ENCODE measurements around the gene IL17C.

Gene IL17C

DNA sequence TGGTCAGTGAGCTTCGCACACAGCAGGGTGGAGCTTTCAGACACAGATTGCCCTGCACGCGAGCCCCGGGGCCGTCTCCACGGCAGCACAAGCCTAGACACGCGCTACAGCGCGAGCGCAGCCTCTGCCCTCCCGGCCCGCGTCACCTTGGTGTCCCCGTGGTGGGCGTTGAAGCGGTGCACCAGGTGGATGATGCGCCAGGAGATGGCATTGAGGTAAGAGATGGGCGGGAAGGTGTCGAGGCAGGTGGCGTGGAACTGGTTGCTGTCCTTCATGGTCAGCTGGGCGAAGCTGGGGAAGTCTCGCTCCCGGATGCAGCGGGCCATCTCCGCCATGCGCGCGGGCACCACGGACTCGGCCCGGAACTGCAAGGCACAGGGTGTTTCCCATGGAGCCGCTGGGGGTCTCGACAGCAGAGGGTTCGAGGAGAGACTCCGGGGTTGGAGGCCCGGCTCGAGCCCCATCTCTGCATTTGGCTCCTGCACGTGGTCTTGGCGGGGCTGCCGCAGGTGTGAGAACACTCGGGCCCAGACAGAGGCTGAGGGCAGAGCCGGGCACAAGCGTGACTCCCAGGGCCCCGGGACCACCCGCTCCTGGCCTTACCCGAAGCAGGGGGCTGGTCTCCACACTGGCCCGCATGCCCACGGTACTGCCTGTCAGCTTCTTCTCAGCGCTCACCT lies 16.8 kb downstream of the IL17C start:
- TF ChIP-seq, protein P1, sequence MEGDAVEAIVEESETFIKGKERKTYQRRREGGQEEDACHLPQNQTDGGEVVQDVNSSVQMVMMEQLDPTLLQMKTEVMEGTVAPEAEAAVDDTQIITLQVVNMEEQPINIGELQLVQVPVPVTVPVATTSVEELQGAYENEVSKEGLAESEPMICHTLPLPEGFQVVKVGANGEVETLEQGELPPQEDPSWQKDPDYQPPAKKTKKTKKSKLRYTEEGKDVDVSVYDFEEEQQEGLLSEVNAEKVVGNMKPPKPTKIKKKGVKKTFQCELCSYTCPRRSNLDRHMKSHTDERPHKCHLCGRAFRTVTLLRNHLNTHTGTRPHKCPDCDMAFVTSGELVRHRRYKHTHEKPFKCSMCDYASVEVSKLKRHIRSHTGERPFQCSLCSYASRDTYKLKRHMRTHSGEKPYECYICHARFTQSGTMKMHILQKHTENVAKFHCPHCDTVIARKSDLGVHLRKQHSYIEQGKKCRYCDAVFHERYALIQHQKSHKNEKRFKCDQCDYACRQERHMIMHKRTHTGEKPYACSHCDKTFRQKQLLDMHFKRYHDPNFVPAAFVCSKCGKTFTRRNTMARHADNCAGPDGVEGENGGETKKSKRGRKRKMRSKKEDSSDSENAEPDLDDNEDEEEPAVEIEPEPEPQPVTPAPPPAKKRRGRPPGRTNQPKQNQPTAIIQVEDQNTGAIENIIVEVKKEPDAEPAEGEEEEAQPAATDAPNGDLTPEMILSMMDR (IDR thresholded peaks at IDR 0.05) = no peak

DNA sequence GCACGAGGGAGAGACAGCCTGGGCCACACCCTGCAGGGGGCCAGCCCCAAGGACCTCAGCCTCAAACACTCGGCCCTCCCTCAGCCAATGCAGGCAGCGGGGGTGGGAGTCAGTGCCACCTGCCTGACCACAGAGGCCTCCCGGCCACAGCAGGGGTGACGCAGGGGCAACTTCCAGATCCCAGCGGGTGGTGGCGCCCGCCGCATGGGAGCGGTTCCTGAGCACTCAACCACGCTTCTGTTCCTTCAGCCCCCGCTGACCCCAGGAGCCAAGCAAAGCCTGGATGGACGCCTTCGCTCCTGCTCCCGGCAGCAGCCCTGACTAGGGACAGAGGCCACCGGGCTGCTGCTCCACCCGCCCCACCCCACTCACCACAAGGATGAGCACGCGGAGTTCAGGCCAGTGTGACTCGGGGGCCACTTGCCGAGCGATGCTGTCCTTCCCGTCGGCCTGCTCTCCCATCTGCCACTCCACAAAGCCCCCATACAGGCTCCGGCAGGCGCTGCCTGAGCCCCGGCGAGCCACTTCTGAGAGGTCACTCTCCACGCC lies 17.4 kb downstream of the IL17C start:
- TF ChIP-seq, protein P1 (IDR thresholded peaks at IDR 0.05) = no peak

GRCh38 chr16:88656291-88656980 lies 18.1 kb downstream of the IL17C start:
- TF ChIP-seq, protein P1 (IDR thresholded peaks at IDR 0.05) = no peak

DNA sequence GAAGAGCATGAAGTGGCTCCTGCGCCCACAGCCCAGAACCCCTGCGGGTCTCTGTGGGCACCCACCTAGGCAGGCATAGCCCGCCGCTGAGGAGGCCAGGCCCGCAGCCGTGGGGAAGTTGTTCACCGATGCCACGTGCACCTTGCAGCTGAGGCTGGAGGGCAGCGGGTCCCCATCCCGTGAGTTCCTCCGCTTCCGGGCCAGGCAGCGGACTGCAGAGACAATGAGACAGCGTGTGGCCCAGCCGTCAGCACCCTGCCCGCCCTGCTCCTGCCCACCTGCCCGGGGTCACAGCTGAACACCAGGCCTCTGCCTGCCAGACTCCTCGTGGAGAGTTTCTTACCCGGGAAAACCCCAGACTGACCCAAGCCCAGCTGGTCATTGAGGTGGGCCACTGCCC lies 19.0 kb downstream of the IL17C start:
- TF ChIP-seq, protein P1 (IDR thresholded peaks at IDR 0.05) = no peak

DNA sequence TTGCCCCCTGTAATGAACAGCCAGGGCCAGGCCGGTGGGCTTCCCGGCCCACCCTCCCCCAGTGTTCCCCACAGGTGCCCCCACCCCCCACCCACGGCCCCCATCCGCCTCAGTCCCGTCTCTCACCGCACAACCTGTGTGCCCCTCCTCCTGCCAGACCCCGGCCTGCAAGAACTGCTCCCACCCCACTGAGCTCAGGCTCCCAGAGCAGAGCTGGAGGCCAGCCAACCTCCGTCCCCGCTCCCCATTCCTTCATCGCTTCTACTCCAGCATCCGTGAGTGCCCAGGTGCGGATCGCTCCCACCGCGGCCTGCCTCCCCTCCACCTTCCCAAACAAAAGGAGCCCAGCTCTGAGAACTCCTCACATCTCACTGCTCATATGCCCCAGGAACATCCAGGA lies 20.3 kb downstream of the IL17C start:
- TF ChIP-seq, protein P1 (IDR thresholded peaks at IDR 0.05) = no peak

DNA sequence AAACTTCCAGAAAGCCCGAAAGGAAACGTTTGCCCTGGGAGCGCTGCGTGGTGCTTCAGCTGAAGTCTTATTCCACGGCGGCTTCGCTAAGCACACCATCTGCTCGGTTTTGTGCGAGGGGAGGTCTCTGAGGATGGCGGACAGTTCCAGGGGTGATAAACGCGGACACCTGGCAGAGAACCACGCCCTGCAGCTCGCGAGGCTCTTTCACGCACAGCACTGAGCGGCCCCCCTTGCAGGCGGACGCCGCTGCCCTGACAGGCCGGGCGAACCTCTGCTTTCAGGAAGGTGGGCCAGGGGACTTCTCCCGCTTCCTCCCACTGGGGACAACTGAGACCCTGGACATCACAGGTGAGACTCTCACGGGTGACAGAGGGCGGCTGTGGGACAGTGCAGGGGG lies 20.8 kb downstream of the IL17C start:
- TF ChIP-seq, protein P1 (IDR thresholded peaks at IDR 0.05) = no peak

DNA sequence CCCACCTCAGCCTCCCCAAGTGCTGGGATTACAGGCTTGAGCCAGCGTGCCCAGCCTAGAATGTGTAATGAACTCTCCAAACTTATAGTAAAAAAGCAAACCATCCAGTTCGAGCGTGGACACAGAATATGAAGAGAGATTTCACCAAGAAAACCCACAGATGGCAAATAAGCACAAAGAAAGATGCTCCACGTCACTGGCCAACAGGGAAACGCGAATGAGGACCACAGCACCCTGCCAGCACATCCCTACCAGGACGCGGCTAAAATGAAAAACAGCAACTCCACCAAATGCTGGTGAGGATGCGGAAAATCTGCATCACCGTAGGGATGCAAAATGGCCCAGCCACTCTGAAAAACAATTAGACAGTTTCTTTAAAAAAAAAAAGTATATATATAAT lies 23.1 kb downstream of the IL17C start:
- TF ChIP-seq, protein P1 (IDR thresholded peaks at IDR 0.05) = no peak
